OCI-LY7 (cell line): ENCODE measurements around the gene STK4. TPM values are rescaled to one million over a fixed set of nuclear protein-coding genes. Genes with fewer than 3 reads are reported as not detected.

Experiments
- BruUV-seq: library from RNA; stranded (reverse); fragments of 400-500 nt; replicated peaks from 2 replicates; lab custom pipeline; 2021; lab: Mats Ljungman, UMichigan
- CTCF ChIA-PET: fragments of 300-600 bp; sonication (Branson Sonifier 250); formaldehyde crosslinking; loops from one replicate; lab custom pipeline; 2022; ENCODE audit warnings: antibody characterized with exemption; ENCODE audit not compliant: unreplicated experiment; lab: Charles Lee
- POLR2A ChIA-PET: fragments of 300-600 bp; sonication (Branson Sonifier 250); formaldehyde crosslinking; loops from one replicate; lab custom pipeline; 2022; ENCODE audit warnings: antibody characterized with exemption; lab: Charles Lee
- DNase-seq: peaks from one replicate; pipeline ENCODE4 v3.0.0-alpha.2; 2015; ENCODE audit warnings: low spot score
- H2AFZ ChIP-seq: fragments of 200-600 bp; sonication (generic), shearing (Covaris generic); 2 replicates; pipeline ENCODE4 v1.6.1; 2014; ENCODE audit warnings: mild to moderate bottlenecking, antibody characterized with exemption, low read length, moderate library complexity
- H3K27ac ChIP-seq: fragments of 200-600 bp; sonication (generic); 2 replicates; pipeline ENCODE4 v1.5.1; 2014; ENCODE audit warnings: mixed run types, low read depth, mild to moderate bottlenecking, moderate library complexity, low read length, inconsistent platforms; ENCODE audit not compliant: poor library complexity, severe bottlenecking
- H3K36me3 ChIP-seq: fragments of 200-600 bp; sonication (generic); 2 replicates; pipeline ENCODE4 v1.6.1; 2014; ENCODE audit warnings: mild to moderate bottlenecking, antibody characterized with exemption, low read length, moderate library complexity, mixed read lengths; ENCODE audit not compliant: insufficient read depth
- H3K4me1 ChIP-seq: fragments of 200-600 bp; sonication (generic); 2 replicates; pipeline ENCODE4 v1.5.1; 2014; ENCODE audit warnings: mild to moderate bottlenecking, low read length; ENCODE audit not compliant: insufficient read depth, poor library complexity, severe bottlenecking
- H3K4me2 ChIP-seq: fragments of 200-600 bp; sonication (generic); 2 replicates; pipeline ENCODE4 v1.6.1; 2014; ENCODE audit warnings: mild to moderate bottlenecking, low read length
- H3K4me3 ChIP-seq: fragments of 200-600 bp; sonication (generic); 2 replicates; pipeline ENCODE4 v1.5.1; 2014; ENCODE audit warnings: mild to moderate bottlenecking, low read depth, low read length; ENCODE audit not compliant: poor library complexity, severe bottlenecking
- H3K79me2 ChIP-seq: fragments of 200-600 bp; sonication (generic); 2 replicates; pipeline ENCODE4 v1.6.1; 2016; ENCODE audit warnings: low read depth, mild to moderate bottlenecking, low read length, moderate library complexity, mixed read lengths; ENCODE audit not compliant: insufficient read depth
- H3K9me2 ChIP-seq: fragments of 200-600 bp; sonication (generic); 2 replicates; pipeline ENCODE4 v1.6.1; 2016; ENCODE audit warnings: mild to moderate bottlenecking, low read length, mixed read lengths; ENCODE audit not compliant: insufficient read depth
- H3K9me3 ChIP-seq: fragments of 200-600 bp; sonication (generic); 2 replicates; pipeline ENCODE4 v1.6.1; 2014; ENCODE audit warnings: mild to moderate bottlenecking, mixed run types, low read length, mixed read lengths
- H4K20me1 ChIP-seq: fragments of 200-600 bp; sonication (generic); 2 replicates; pipeline ENCODE4 v1.6.1; 2014; ENCODE audit warnings: mild to moderate bottlenecking, antibody characterized with exemption, low read length, moderate library complexity, mixed read lengths; ENCODE audit not compliant: insufficient read depth
- EZH2phosphoT487 ChIP-seq: fragments of 200-600 bp; sonication (generic); IDR thresholded peaks from 2 replicates; pipeline ENCODE4 v1.6.1; 2018; ENCODE audit warnings: low read depth, borderline replicate concordance, mild to moderate bottlenecking, mixed run types, antibody characterized with exemption, low read length, moderate library complexity, mixed read lengths
- intact Hi-C: fragments of 100-400 bp; cut with micrococcal nuclease; formaldehyde crosslinking; loops from one replicate; pipeline ENCODE4 v1.10.0; 2022; ENCODE audit not compliant: unreplicated experiment
- total RNA-seq, 2 experiments: library from RNA; depleted of rRNA in 1 of 2; stranded (reverse); fragments of >200 nt in 1 of 2; shearing (Covaris generic) in 1 of 2; gene quantifications; 2 replicates each; pipeline ENCODE4 v1.2.3, GENCODE V29; 2014 to 2022
- TF ChIP-seq, protein P1 (sequence below): fragments of 200-600 bp; sonication (generic); conservative IDR thresholded peaks from 2 replicates; pipeline ENCODE4 v1.5.1; 2014; ENCODE audit warnings: mild to moderate bottlenecking, antibody characterized with exemption, low read length, moderate library complexity, mixed read lengths

STK4 gene
- total RNA-seq, 2 experiments from 2014 or later, result 67.9 to 140 TPM

DNA sequence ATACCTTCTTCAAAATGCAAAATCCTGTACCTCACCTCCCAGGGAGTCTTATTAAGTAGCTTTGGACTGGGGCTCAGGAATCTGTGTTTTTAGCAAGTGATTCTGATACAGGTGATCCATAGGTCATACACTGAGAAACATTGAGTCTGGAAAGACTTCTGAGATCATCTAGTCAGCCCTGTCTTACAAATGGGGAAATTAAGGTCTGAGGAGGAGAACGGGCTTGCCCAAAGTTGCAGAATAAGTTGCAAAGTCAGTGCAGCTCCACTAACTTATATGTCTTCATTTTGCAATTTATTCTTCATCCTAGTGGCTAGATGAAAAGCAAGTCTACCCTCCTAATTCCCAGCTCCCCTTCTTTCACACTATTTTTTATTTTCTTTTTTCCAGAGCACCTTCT is 105.8 kb downstream of the STK4 start:
- no TSS peak for BruUV-seq
- Histone ChIP-seq H3K4me1 (no peaks in the 10 kb centered on the region), H4K20me1 (no peaks in the 10 kb centered on the region; the same call in 1 of the 2 replicates), H3K9me2 (no peaks in the 10 kb centered on the region), H3K27ac (no peak overlapping the region), H2AFZ (no peak overlapping the region), H3K4me3 (no peak overlapping the region), H3K36me3 (peaks cover 88% of the 10 kb centered on the region), H3K79me2 (no peaks in the 10 kb centered on the region), H3K9me3 (no peaks in the 10 kb centered on the region), H3K4me2 (no peak overlapping the region)
- intact Hi-C loops, result no loop called here
- ChIA-PET POLR2A (interaction anchor here (0.5 to 1.5 kb wide), 4 partner anchors 16 to 168 kb away, joined by 3 to 6 read pairs (median 3); partner anchors contain the start of gene WFDC5), CTCF (interaction anchor here (1.2 kb wide), 1 partner anchor 24 kb away, joined by 4 read pairs; no protein-coding TSS in a partner anchor)
- TF ChIP-seq, protein P1, sequence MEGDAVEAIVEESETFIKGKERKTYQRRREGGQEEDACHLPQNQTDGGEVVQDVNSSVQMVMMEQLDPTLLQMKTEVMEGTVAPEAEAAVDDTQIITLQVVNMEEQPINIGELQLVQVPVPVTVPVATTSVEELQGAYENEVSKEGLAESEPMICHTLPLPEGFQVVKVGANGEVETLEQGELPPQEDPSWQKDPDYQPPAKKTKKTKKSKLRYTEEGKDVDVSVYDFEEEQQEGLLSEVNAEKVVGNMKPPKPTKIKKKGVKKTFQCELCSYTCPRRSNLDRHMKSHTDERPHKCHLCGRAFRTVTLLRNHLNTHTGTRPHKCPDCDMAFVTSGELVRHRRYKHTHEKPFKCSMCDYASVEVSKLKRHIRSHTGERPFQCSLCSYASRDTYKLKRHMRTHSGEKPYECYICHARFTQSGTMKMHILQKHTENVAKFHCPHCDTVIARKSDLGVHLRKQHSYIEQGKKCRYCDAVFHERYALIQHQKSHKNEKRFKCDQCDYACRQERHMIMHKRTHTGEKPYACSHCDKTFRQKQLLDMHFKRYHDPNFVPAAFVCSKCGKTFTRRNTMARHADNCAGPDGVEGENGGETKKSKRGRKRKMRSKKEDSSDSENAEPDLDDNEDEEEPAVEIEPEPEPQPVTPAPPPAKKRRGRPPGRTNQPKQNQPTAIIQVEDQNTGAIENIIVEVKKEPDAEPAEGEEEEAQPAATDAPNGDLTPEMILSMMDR, result no peak
- TF ChIP-seq EZH2phosphoT487, result no peak
- DNase-seq, result no peak

GRCh38 chr20:45073221-45073620 is 106.9 kb downstream of the STK4 start:
- BruUV-seq, result no TSS peak
- Histone ChIP-seq H3K4me1 (no peaks in the 10 kb centered on the region), H3K79me2 (no peaks in the 10 kb centered on the region), H3K4me2 (no peak overlapping the region), H3K36me3 (peaks cover 88% of the 10 kb centered on the region), H3K4me3 (no peak overlapping the region), H2AFZ (no peak overlapping the region), H3K27ac (no peak overlapping the region), H3K9me2 (no peaks in the 10 kb centered on the region), H3K9me3 (no peaks in the 10 kb centered on the region), H4K20me1 (no peaks in the 10 kb centered on the region; the same call in 1 of the 2 replicates)
- intact Hi-C loops, result no loop called here
- TF ChIP-seq, protein P1, result no peak
- TF ChIP-seq EZH2phosphoT487, result no peak
- no peak for DNase-seq
- ChIA-PET CTCF (no interaction called here), POLR2A (interaction anchor here (0.7 to 1.0 kb wide), 2 partner anchors 38 to 42 kb away, joined by 3 read pairs; partner anchors contain the start of gene WFDC5)

DNA sequence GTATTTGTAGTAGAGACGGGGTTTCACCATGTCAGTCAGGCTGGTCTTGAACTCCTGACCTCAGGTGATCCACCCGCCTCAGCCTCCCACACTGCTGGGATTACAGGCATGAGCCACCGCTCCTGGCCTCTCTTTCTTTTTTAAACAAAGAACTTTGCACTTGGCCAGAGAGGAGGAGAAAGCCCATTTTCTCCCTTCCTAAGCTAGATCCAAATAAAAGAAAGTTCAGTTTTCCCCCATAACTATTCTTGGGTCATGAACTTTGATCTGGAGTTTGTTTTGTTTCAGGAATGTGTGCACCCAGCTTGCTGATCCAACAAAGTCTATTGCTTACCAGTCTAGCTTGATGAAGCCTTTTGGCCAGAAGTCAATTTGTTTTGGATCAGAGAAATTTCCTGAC is 111.2 kb downstream of the STK4 start:
- H3K79me2 ChIP-seq, result no peaks in the 10 kb centered on the region
- TF ChIP-seq EZH2phosphoT487, result no peak
- TF ChIP-seq, protein P1, result no peak

More for the DNA sequence above, 111.2 kb downstream of the STK4 start:
- ChIA-PET CTCF (interaction anchor here (1.4 kb wide), 1 partner anchor 27 kb away, joined by 3 read pairs; no protein-coding TSS in a partner anchor), POLR2A (interaction anchor here (0.6 kb wide), 1 partner anchor 21 kb away, joined by 3 read pairs; no protein-coding TSS in a partner anchor)
- no peak overlapping the region for H2AFZ ChIP-seq
- no peak overlapping the region for H3K4me3 ChIP-seq
- no peaks in the 10 kb centered on the region for H4K20me1 ChIP-seq
- no peaks in the 10 kb centered on the region for H3K9me2 ChIP-seq
- peaks cover 99% of the 10 kb centered on the region for H3K36me3 ChIP-seq
- no TSS peak for BruUV-seq
- intact Hi-C loops, result no loop called here
- H3K9me3 ChIP-seq, result peaks cover 4% of the 10 kb centered on the region; the same call in 1 of the 2 replicates
- no peak overlapping the region for H3K4me2 ChIP-seq
- DNase-seq, result no peak
- H3K27ac ChIP-seq, result no peak overlapping the region
- no peaks in the 10 kb centered on the region for H3K4me1 ChIP-seq
